GM19328 (cell line): ENCODE results near the gene EXD3.
"Not testable (repeated sequence)": the region's sequence is repeated elsewhere in the genome, so short reads cannot be mapped to it uniquely, and the experiment has no call there.

ENCODE experiments used
- ATAC-seq: cut with Tn5 transposase; IDR thresholded peaks from one replicate; pipeline ENCODE4 v1.9.1; 2021; ENCODE audit warnings: mild to moderate bottlenecking, moderate library complexity; ENCODE audit not compliant: unreplicated experiment

The EXD3 gene, protein sequence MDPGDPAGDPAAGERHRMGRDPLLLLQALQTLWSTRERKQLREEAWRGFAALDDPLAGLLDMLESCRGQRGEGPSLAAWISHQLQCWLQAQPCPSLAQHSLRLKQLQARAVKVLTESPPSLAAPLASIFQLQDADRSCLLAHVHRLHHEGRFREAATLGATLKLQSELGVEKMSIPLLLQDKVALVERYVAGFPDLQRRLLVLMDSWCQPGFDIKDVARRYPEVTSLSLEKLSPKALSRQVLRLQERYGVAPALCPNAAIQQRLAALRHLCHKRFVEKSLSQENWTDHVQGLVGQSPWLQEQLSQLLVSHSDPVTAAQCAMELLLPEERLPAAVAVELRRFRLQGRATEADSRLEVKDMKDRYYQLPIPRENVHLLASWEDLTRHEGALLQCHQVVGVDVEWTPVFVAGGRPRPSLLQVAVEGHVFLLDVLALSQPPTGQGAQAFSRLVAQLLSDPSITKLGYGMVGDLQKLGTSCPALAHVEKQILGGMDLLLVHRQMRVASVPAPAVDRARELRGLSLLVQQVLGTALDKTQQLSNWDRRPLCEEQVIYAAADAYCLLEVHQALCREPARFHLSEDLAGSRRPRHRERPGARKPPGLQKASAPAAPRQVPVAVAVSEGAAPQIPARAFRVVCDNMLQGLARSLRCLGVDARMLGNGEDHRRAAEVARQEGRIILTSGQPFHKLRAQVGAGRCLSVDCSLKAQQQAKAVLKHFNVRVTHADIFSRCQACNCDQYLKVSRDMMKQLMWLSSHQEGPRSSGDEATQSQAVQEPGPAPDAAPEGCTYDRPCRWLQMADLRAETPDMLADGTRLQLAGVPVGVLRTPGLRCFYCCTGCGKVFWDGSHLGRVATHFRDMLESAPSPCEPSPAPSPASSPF

GRCh38 chr9:137422604-137423513 is at the start of gene EXD3, which contains the start of gene NOXA1:
Gene EXD3 (minus strand): TSS chr9:137423162. CDS start chr9:137395357, 27,805 bp downstream.
Gene NOXA1 (plus strand): TSS chr9:137423393. CDS start chr9:137423530, 137 bp downstream.
- peak; percentile 77 for ATAC-seq

DNA sequence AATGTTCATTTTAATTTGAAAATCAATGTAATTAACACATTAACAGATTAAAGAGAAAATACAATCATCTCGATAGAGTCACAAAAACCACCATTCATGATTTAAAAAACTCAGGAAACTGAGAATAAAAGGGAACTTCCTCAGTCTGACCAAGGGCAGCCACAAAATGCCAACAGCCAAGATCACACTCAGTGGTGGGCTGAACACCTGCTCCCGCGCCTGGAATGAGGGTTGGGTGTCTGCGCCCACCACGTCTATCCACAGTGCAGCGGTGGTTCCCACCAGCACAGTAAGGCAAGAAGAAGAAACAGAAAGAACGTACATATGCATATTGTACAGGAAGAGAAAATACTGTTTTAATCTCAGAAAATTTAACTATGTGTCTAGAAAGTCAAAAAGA is 47.8 kb upstream of the EXD3 start:
- ATAC-seq: no peak

- no peak for ATAC-seq
Observed at GRCh38 chr9:137467896-137468295, 44.9 kb upstream of the EXD3 start.

DNA sequence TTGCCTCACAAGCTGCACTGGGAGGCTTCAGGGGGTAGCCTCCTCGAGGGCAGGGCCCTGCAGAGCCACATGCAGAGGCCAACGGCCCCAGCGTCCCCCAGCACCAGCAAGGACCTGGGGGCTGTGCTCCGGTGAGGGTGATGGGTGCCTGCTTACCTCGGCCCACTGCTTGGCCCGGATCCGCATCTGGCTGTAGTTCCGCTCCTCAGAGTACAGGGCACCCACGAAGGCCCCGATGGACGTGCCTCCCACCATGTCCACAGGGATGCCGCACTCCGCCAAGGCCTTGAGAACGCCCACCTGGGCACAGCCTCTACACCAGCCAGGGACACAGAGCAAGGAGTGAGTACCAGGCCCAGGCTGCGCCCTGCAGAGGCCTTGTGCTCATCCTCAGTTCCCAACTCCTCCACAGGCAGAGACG is 44.2 kb upstream of the EXD3 start:
- no peak for ATAC-seq

GRCh38 chr9:137466389-137467085 is 43.6 kb upstream of the EXD3 start:
- not testable (repeated sequence) for ATAC-seq

GRCh38 chr9:137465720-137466388 is 42.9 kb upstream of the EXD3 start:
- no peak for ATAC-seq

DNA sequence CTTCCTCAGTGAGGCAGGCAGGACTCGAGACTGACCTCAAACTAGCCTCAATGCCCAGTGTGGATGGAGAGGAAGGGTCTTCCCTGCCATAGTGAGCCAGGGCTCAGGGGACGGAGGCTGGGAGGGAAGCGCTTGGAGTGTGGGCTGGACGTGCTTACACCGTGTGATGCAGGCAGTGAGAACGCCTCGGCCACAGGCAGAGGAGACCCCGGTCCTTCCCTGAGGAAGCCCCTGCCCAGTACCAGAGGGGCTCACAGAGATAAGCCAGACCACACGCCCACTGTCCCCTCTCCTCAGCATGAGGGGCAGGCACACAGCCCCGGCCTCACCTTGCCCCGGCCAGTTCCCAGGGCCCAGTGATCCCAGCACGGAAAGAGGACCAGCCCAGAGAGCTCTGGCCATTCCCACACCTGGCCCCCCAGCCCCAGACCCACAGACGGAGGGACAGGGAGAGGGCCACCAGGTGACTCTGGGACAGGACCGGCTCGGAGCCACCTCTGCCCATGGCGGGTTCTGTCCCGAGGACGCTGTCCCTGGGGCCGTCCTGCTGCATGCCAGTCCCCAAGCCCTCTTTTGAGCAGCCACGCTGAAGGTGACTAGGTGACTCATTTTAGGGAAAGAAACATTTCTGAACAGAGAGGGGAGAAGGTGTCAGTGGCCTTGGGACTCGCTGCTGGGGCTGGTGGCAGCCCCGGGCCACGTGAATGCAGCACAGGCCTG is 42.2 kb upstream of the EXD3 start:
- no peak for ATAC-seq

DNA sequence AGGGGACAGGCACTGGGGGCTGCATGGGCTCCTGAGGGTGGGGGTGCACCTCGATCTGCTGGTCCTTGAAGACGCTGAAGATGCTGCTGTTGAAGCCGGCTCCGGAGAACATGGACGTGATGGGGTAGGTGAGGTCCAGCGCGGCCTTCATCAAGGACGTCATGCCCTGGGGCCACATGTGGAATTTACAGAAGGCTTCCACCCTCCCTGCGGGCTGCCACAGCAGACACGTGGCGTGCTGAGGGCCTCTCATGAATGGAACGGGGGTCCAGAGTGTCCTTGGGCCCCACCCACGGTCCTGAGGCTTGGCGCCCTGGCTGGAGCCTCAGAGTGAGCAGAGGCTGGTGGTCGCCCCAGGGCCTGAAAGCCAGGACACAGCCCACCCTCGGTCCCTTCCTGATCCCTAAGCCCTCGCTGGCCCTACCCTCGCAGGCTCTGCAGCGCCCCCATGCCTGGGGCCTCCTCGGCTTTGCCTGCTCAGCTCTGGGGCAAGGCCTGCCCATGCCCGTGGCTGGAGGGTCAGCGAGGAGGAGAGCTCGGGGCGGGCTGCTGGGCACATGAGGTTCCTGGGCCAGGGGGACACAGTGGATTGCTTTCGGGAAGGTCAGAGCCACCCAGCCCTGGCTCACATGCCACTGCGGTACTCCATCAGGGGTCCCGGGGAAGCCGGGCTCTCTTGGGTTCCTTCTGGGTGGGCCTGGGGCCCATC is 41.5 kb upstream of the EXD3 start:
- no peak for ATAC-seq

DNA sequence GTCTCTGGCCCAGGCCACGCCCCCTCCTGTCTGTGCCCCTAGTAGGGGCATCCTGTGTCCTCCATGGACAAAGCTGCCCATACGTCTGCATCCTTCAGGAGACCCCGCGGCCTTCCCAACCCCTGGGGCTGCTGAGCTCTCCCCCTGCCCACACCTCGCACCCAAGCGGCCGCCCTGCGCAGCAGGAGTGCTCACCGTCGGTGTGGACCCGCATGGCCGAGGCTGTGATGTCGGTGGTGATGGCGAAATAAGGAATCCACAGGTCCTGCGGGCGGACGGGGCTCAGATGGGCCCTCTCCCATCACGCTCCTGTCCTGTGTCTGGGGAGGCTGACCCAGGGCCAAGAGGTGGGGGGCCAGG is 40.9 kb upstream of the EXD3 start:
- no peak for ATAC-seq

DNA sequence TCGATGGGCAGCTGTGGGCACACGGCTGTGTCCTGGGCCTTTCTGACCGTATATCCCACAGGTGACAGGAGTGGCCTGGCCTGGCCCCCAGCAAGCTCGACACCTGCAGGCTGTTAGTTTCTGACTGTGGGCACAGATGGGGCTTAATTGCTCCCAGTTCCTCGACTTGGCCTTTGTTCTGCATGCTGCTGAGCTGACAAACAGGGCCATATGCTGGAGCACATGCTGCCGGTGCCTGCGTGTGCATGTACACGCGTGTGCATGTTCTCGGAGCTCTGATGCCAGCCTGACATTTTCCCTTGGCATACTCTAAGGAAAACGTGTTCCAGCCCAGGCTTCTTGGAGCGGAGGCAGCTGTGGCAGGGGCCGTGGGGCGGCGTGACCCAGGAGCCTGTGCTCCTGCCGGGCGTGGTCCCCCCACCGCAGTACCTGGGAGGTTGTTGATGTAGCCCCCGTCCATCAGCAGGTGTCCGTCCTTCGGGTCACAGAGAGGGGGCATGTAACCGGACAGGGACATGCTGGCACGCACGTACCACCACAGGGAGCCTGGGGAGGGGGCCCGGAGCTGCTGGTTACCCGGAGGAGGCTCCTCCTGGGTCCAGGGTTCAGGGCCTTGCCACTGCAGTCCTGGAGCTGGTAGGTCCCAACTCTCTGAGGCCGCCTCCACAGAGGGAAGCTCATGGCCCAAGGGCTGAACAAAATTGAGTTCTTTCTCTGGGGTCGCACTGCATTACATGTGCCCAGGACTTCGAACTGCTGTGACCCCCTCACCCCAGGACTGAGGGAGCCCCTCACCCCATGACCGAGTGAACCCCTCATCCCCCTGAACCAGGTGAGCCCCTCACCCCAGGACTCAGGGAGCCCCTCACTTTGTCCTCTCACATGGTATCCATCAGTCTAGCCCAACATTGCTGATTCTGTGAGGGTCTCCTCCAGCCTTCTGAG is 40.3 kb upstream of the EXD3 start:
- no peak for ATAC-seq

- ATAC-seq: no peak
Observed at GRCh38 chr9:137462396-137462985, 39.5 kb upstream of the EXD3 start.

DNA sequence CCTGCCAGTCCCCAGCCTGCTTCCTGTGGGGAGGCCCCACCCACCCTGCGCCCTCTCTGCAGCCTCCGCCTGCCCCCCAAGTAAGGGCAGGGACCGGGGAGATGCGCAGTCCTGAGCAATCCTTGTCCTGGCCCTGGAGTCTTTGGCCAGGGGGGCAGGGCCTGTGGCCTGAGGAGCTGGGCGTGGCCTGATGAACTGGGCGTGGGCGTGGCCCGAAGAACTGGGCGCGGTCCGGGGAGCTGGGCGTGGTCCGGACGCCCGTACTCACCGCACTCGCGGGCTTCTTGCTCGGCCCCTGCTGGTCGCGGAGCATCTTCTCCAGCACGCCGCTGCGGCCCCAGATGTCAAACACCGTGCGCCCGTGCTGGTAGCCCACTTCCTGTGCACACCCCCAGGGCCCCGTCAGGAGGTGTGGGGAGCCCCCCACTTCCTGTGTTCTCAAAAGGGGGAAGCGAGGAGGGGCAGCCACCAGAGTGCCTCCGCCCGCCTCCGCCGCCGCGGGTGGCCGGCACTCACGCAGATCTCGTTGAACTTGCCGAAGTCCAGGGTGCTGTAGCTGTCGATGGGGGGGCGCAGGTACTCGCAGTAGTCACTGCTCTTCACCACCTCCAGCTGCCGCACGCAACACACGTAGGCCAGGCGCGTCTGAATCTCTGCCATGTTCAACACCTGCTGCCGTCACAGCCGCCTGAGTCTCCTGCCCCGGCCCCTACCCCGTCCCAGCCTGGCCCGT is 38.9 kb upstream of the EXD3 start:
- no peak for ATAC-seq

DNA sequence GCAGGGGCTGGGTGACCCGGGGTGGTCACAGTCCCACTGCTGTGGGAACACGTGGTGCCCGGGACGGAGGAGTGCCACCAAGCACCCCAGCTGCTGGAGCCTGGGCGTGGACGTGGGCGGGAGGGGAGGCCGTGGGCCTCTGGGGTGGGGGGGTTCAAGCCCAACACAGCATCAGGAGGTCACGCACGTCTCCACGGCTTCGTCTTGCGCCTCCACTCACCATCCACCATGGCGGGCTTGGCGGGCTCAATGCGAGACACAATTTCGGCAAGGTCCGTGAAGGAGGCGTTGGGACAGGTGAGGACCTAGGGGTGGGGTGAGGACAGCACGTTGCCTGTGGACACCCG is 38.3 kb upstream of the EXD3 start:
- no peak for ATAC-seq

GRCh38 chr9:137460363-137461315 is 37.7 kb upstream of the EXD3 start:
- ATAC-seq: no peak
